NCI-H1436 (cell line): ENCODE measurements around the gene RUNX3.

Experiments
- DNase-seq: peaks from one replicate; lab custom pipeline; 2025; lab: John Stamatoyannopoulos, UW

The RUNX3 gene

GRCh38 chr1:24946861-24947658 lies 17.0 kb upstream of the RUNX3 start:
- DNase-seq: no peak

- no peak for DNase-seq
Measured at GRCh38 chr1:24945354-24946326, 15.6 kb upstream of the RUNX3 start.

GRCh38 chr1:24944318-24944717 lies 14.2 kb upstream of the RUNX3 start:
- DNase-seq: no peak

- DNase-seq: no peak
Measured at GRCh38 chr1:24942789-24943188, 12.7 kb upstream of the RUNX3 start.

- DNase-seq: no peak
Measured at GRCh38 chr1:24941564-24941963, 11.5 kb upstream of the RUNX3 start.

GRCh38 chr1:24940231-24940630 lies 10.2 kb upstream of the RUNX3 start:
- no peak for DNase-seq

GRCh38 chr1:24939675-24940193 lies 9.7 kb upstream of the RUNX3 start:
- no peak for DNase-seq

- DNase-seq: no peak
Measured at GRCh38 chr1:24939040-24939674, 9.1 kb upstream of the RUNX3 start.

- DNase-seq: no peak
Measured at GRCh38 chr1:24938276-24938675, 8.2 kb upstream of the RUNX3 start.

- DNase-seq: no peak
Measured at GRCh38 chr1:24936684-24937083, 6.6 kb upstream of the RUNX3 start.

- DNase-seq: no peak
Measured at GRCh38 chr1:24935615-24936484, 5.8 kb upstream of the RUNX3 start.

- no peak for DNase-seq
Measured at GRCh38 chr1:24935196-24935526, 5.1 kb upstream of the RUNX3 start.

- DNase-seq: no peak
Measured at GRCh38 chr1:24934310-24935195, 4.5 kb upstream of the RUNX3 start.

GRCh38 chr1:24933468-24933867 lies 3.4 kb upstream of the RUNX3 start:
- no peak for DNase-seq

GRCh38 chr1:24932725-24933294 lies 2.7 kb upstream of the RUNX3 start:
- no peak for DNase-seq

- DNase-seq: peak; percentile 13
Measured at GRCh38 chr1:24932284-24932683, 2.2 kb upstream of the RUNX3 start.

- DNase-seq: no peak
Measured at GRCh38 chr1:24931468-24932231, 1.6 kb upstream of the RUNX3 start.

- no peak for DNase-seq
Measured at GRCh38 chr1:24931146-24931467, 1.0 kb upstream of the RUNX3 start.
